MG63 (cell line): ENCODE data around the gene TMTC4. TPM values are rescaled to one million over a fixed set of nuclear protein-coding genes. Genes with fewer than 3 reads are reported as not detected.

ENCODE experiments used
- DNase-seq: peaks from one replicate; pipeline ENCODE4 v3.0.0-alpha.2; 2020
- H3K27me3 ChIP-seq: fragments of 250-450 bp; sonication (Bioruptor Pico); 2 replicates; pipeline ENCODE4 v1.5.1; 2020; ENCODE audit warnings: mild to moderate bottlenecking, moderate library complexity
- H3K36me3 ChIP-seq: fragments of 250-450 bp; sonication (Bioruptor Pico); 2 replicates; pipeline ENCODE4 v1.5.1; 2020; ENCODE audit warnings: mild to moderate bottlenecking, moderate library complexity
- H3K4me3 ChIP-seq: fragments of 250-450 bp; sonication (Bioruptor Pico); 2 replicates; pipeline ENCODE4 v1.5.1; 2020; ENCODE audit warnings: mild to moderate bottlenecking, moderate library complexity
- H3K9me3 ChIP-seq: fragments of 250-450 bp; sonication (Bioruptor Pico); 2 replicates; pipeline ENCODE4 v1.5.1; 2020; ENCODE audit warnings: mild to moderate bottlenecking, moderate library complexity
- total RNA-seq: library from RNA; depleted of rRNA; stranded (reverse); fragments of >200 nt; shearing (Covaris generic); gene quantifications from 2 replicates; pipeline ENCODE4 v1.2.3, GENCODE V29; 2014; ENCODE audit warnings: low replicate concordance

TMTC4 gene
- total RNA-seq, 1 experiment from 2014 or later, result 8.9 TPM

DNA sequence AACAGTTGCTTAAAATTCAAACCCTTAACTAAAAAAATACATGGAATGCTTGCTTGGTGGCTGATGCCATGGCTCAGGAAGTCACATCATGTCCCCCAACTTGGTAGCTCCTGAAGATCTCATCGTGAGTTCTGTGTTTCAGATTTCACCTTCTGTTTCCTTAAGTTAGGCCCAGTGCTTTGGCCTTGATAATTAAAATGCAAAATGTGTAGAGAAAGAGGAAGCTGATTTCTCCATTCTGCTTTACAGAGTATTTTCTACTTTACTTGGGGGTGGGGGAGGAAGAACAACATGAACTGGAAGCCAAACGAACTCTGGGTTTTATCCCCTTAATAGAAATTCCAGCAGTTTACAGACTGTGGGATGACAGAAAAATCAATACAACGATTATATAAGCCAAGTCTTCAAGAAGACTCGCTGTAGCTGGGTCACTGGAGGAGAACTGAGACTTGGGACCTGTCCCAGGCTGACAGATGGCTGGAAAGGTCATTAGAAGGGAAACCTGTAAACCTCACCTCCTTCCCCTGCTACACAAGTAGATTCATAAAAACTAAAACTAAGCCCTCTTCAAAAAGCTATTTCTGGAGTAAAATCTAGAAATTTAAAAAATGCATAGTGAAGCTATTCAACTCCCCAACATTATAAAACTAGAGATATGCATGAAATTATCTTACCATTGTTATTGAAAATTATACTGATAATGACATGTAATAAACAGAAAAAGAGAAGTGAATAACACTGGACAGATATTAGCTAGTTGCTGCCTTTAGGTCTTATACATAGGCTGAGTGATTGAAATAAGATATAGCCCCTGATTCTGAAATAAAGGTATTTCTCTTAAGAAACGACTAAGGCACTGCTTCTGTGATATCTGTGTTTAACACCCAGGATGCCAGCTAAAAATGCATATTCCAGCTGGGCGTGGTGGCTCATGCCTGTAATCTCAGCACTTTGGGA is 63.9 kb downstream of the TMTC4 start:
- no peak for DNase-seq
- Histone ChIP-seq H3K36me3 (peaks cover 4% of the 10 kb centered on the region; the same call in 1 of the 2 replicates), H3K9me3 (no peaks in the 10 kb centered on the region), H3K4me3 (no peak overlapping the region), H3K27me3 (no peaks in the 10 kb centered on the region)

DNA sequence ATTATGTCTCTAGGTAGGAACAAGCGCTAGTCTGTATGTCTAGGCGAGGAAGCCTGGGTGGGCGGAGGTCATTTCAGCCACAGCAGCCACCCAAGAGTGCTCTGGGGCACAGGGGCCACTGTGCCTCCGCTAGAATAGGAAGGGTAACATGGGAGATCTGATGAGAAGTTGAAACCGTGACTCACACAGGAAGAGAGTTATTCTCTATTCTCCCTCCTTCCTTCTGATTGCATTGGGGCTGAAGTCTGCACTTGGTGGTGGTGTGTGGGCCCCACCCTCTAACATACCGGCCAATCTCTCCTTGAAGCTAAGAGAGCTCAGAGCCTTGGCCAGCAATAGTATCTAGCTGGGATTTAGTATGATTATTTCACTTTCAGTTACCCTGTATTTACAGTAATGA is 65.7 kb downstream of the TMTC4 start:
- no peak for DNase-seq
- no peaks in the 10 kb centered on the region for H3K27me3 ChIP-seq
- H3K36me3 ChIP-seq, result peaks cover 4% of the 10 kb centered on the region; the same call in 1 of the 2 replicates
- no peaks in the 10 kb centered on the region for H3K9me3 ChIP-seq
- H3K4me3 ChIP-seq, result no peak overlapping the region

DNA sequence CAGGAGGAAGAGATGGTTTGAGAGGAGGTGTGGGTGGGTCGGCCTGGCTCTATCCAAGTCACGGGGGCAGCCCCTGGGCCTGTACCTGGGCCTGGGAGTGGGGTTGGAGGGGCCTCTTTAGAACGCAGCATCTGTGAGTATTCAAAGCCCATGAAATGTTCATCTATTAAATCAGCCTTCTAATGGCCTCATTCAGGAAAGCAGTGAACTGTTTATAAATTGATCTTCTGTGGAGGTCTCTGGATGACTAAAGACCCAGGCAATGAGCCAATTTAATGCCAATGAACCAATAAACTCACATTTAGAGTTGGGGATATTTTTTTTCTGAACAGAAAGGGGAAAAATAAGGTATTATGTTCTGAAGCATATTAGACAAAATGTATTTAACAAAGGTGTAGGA is 66.1 kb downstream of the TMTC4 start:
- Histone ChIP-seq H3K36me3 (peaks cover 4% of the 10 kb centered on the region; the same call in 1 of the 2 replicates), H3K27me3 (no peaks in the 10 kb centered on the region), H3K9me3 (no peaks in the 10 kb centered on the region), H3K4me3 (no peak overlapping the region)
- no peak for DNase-seq

DNA sequence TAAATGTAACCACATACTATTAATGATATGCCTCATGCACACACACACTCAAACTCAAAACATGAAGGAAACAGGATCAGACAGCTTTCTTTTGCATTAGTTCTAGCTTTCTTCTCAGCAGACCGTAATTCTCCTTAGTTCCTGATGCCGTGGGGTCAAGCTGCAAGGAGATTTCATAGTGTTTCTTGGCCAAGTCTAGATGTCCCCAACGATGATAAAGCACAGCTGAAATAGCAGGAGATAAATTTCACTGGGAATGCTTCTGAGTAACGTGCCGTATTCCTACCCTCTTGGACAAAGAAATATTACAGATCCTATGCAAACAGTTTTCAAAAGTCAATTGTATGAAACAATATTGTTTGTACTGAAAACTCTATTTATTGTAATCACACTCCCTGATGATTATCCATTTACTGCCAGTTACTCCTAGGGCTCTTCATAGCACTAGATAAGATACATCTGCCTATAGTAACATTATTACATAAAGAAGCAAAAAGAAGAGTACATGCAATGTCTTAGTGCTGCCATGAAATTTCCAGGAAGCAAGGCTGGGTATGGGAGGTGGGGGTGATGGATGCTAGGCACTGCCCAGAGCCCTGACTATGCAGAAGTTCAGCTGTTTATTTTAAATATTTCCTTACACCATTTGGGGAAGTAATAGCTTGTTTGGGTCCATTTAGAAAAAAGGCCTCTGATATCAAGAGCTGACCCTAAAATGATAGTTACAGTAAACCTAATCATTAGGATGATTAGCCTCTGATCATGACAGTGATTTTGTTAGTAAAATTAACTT is 69.5 kb downstream of the TMTC4 start:
- peaks cover 2% of the 10 kb centered on the region; the same call in 1 of the 2 replicates for H3K36me3 ChIP-seq
- no peak for DNase-seq
- H3K9me3 ChIP-seq, result no peaks in the 10 kb centered on the region
- H3K4me3 ChIP-seq, result no peak overlapping the region
- H3K27me3 ChIP-seq, result no peaks in the 10 kb centered on the region

DNA sequence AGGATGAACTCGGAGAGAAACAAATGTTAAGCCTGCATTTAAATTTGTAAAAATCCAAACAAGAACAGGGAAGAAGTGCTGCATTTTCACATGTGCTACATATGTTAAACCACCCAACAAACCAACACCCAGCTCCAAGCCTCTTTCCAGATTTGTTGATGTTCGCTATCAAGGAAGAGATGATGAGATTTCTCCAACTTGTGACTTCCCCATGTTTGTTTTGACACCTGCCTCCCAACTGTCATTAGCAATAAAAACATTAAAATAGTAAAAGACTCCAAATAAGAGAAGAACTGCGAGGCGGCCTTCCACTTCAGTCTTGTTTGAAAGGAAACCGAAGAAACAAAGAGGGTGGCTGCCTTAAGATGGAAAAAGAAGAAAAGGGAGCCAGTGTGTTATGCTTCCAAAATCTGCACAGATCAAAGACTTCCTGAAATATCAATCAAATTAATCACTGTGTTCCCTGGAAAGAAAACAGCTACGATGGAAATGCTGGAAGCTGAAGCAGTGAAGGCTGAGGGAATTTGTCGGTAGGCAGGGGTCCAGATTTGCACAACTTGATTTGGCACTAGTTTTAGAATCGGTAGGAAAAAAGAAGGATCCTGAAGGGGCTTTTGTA is 72.0 kb downstream of the TMTC4 start:
- Histone ChIP-seq H3K27me3 (no peaks in the 10 kb centered on the region), H3K4me3 (no peak overlapping the region), H3K9me3 (no peaks in the 10 kb centered on the region), H3K36me3 (no peaks in the 10 kb centered on the region)
- no peak for DNase-seq

DNA sequence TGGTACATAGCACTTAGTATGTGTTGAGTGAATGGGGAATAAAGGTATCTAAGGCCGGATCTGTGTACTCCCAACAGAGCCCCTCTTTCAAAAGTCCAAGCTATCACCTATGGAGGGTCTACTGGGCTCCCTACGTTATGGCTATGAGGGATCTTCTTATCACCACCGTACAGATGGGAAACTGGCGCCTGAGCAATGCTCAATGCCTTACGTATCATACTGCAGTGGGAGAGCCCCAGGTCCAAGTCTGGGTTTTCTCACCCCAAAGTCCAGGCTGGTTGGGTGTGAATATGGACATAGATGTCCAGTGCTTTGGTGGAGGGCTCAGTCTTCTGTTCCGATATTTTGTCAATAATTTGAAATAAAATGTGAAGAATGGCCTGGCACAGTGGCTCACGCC is 72.9 kb downstream of the TMTC4 start:
- no peaks in the 10 kb centered on the region for H3K36me3 ChIP-seq
- DNase-seq, result no peak
- no peaks in the 10 kb centered on the region for H3K9me3 ChIP-seq
- no peak overlapping the region for H3K4me3 ChIP-seq
- no peaks in the 10 kb centered on the region for H3K27me3 ChIP-seq

DNA sequence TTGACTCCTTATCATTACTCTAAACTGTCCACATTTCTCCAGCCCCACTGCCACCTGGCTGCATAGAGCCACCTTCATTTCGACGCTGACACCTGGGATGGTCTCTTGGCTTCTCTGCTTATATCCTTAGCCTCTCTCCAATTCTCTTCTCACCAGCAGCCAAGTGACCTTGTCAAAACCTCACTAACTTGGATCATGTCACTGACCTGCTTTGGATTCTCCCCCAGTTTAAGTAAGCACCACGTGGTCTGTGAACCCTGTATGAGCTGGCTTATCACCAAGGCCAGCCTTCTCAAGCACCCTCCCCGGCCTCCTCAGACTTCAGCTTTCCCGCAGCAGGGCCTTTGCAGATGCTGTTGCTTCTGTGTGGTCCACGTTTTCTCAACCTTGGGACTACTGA is 73.7 kb downstream of the TMTC4 start:
- Histone ChIP-seq H3K36me3 (no peaks in the 10 kb centered on the region), H3K27me3 (no peaks in the 10 kb centered on the region), H3K9me3 (no peaks in the 10 kb centered on the region), H3K4me3 (no peak overlapping the region)
- no peak for DNase-seq

DNA sequence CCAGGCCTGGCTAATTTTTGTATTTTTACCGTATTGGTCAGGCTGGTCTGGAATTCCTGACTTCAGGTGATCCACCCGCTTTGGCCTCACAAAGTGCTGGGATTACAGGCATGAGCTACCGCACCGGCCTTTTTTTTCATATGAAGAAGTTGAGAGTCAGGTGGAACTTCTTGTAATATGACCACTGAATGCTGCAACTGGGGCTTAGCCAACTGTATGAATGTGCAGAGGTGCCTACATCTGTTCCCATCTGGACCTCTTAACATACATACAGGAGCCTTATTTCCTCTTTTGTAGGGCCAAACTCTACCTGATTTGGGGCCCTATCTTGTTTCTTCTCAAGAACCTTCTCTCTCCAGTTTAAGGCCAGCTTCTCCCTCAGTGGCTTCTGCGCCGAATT is 74.1 kb downstream of the TMTC4 start:
- no peaks in the 10 kb centered on the region for H3K9me3 ChIP-seq
- no peaks in the 10 kb centered on the region for H3K36me3 ChIP-seq
- DNase-seq, result no peak
- no peaks in the 10 kb centered on the region for H3K27me3 ChIP-seq
- no peak overlapping the region for H3K4me3 ChIP-seq

DNA sequence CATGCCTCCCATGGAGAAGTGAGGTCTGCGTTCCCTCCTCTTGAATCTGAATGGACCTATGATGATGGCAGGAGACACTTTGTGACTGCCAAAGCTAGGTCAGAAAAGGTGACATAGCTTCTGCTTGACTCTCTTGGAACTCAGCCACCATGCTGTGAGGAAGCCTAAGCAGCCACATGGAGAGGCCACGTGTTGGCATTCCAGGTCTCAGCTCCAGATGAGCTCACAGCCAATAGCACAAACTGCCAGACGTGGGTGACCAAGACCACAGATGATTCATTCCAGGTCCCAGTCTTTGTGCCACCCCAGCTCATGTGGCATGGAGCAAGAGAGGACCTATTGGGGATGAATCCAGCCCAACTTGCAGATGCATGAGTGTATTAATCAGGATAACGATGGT is 77.3 kb downstream of the TMTC4 start:
- DNase-seq, result peak; percentile 60
- Histone ChIP-seq H3K27me3 (no peaks in the 10 kb centered on the region), H3K36me3 (no peaks in the 10 kb centered on the region)

DNA sequence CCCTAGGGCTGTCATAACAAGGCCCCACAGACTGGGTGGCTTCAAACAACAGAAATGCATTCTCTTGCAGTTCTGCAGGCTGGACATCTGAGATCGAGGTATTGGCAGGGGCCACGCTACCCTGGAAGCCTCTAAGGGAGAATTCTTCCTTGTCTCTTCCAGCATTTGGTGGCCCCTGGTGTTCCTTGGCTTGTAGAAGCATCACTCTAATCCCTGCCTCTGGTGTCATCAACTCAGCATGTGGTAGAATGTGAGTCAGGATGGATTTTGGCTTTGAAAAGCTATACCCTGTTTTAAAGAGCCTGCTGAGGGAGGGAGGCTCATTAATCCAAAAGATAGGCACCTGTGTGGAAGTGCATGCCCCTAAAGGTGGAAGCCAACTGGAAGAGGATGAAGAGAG is 78.1 kb downstream of the TMTC4 start:
- Histone ChIP-seq H3K4me3 (no peak overlapping the region), H3K9me3 (no peaks in the 10 kb centered on the region)
- peak; percentile 72 for DNase-seq

More for the DNA sequence above, 77.3 kb downstream of the TMTC4 start:
- no peak overlapping the region for H3K4me3 ChIP-seq
- no peaks in the 10 kb centered on the region for H3K9me3 ChIP-seq

DNA sequence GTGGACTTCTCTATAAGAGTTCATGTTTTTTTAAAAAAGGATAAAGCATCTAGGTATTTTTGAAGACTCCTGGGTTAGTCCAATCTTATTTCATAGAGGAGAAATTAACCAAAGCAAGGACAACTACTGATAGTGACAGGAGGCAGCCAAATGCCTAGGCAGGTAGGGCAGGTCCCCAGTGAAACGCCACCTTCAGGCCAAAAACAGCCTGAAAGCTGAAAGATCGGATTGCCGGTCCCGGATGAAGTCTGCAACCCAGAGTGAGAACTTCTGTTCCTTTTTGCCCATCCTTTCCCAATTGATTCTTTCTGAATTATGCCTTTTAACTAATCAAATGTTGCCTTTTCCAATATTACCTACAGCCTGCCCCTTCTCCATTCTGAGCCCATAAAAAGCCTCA is 79.9 kb downstream of the TMTC4 start:
- H3K36me3 ChIP-seq, result no peaks in the 10 kb centered on the region
- DNase-seq, result no peak
- no peak overlapping the region for H3K4me3 ChIP-seq
- no peaks in the 10 kb centered on the region for H3K27me3 ChIP-seq
- H3K9me3 ChIP-seq, result no peaks in the 10 kb centered on the region

More for the DNA sequence above, 78.1 kb downstream of the TMTC4 start:
- H3K36me3 ChIP-seq, result no peaks in the 10 kb centered on the region
- no peaks in the 10 kb centered on the region for H3K27me3 ChIP-seq

DNA sequence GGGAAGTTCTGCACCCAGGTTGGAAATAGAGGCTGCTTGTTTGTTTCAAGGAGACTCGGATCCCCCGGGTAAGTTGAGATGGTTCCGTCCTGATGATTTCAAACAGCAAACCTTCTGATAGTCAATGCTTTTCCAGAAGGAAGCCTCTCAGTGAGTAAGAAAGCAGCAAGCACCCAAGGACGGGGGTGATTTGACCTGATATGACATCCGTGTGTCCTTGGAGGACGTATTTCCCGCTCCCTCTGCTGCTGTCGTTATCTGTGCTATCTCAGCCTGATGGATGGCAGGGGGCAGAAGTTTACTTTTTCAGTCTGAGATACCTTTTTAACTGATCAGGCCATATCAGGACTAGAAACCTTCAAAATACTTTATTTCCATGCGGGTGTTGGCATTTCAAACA is 80.3 kb downstream of the TMTC4 start:
- Histone ChIP-seq H3K36me3 (no peaks in the 10 kb centered on the region), H3K27me3 (no peaks in the 10 kb centered on the region), H3K4me3 (no peak overlapping the region), H3K9me3 (no peaks in the 10 kb centered on the region)
- no peak for DNase-seq

DNA sequence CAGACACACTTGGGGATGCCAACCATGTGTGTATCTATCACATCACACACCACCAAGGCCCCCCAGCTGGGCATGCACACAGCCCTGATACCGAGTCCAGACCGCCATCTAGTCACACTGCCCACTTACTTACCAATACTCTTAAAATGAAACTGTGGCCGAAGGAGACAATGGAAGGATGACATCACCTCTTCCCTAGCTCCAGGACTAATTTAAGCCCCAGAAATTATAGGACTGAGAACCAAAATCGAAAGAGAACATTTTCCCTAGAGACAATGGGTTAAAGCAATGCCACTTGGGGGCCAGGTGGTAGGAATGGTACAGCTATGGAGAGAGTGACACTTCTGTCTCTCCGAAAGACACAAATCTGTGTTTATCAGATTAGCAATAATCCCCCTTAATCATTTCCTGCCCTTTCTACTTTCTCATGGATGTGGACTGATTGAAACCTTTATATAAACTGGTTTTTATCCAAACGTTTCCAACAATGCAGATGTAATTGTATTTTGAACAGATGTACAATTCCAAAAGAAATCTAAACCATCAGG is 85.3 kb downstream of the TMTC4 start:
- H3K4me3 ChIP-seq, result 0 out of 2 replicates have a peak overlapping the region, but pooled peaks have one; percentile 12
- no peak for DNase-seq
- H3K27me3 ChIP-seq, result no peaks in the 10 kb centered on the region
- no peaks in the 10 kb centered on the region for H3K9me3 ChIP-seq
- no peaks in the 10 kb centered on the region for H3K36me3 ChIP-seq

DNA sequence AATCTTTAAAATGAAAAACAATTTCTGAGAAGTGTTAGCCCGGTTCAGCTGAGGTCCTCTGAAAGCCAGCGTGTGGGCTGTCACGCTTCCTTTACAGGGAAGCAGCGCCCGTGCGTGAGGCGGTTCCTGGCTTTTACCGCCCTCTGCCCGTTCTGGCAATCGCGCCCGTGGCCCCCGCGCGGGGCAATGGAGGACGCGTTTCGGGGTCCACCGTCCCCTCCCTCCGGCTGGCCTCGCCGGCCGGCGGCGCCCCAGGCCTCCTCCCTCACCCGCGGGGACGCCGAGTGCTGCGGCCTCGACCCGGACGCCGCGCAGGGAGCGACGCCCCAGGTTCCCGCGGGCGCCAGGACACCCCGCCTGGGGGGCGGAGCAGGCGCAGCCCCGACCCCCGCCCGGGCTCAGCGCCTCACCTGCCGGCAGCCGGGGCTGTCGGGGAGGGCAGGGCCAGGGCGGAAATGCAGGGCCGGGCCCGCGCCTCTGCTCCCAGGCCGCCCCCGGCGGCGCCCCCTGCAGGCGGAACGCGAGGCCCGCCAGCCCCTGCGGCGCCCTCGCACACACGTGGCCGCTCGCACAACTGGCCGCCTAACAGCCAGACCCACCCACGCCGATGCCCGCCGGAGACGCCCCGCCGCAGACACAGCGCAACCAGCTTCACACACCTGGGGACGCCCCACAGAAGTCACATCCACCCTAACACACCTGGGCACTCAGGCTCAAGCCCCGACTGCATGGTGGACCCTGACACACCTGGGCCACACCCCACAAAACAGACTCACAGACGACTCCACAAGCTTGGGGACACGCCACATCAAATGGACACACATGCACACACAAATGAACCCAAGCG is 86.0 kb downstream of the TMTC4 start, which contains the start of gene GGACT:
GGACT (minus strand) TSS at position 459 of the 847 bp plus-strand sequence. CDS start 56,198 bp downstream, outside the sequence.
- no peaks in the 10 kb centered on the region for H3K27me3 ChIP-seq
- peak; percentile 74 for DNase-seq
- H3K4me3 ChIP-seq, result peak within 1 kb of the TSS; percentile 46
- no peaks in the 10 kb centered on the region for H3K36me3 ChIP-seq
- no peaks in the 10 kb centered on the region for H3K9me3 ChIP-seq

DNA sequence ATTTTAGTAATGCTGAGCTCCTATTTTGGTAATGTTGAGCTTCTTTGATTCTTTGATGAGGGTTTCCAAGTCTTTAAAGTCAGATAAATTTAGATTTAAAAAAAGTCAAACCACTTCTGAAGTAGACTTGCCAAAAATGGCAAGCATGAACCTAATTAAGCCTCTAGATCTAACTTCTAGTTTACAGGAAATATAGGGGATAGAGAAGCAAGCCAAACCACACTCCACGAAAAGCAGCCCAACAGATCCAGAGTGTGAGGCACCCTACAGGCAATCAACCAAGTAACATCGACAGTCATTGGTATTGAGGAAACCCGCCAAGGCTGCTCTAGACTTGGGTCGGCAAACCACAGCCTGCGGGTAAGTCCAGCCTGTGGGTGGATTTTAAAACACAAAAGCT is 89.7 kb downstream of the TMTC4 start:
- 0 out of 2 replicates have a peak, but pooled peaks cover 2% of the 10 kb centered on the region for H3K9me3 ChIP-seq
- H3K4me3 ChIP-seq, result no peak overlapping the region
- H3K27me3 ChIP-seq, result no peaks in the 10 kb centered on the region
- no peaks in the 10 kb centered on the region for H3K36me3 ChIP-seq
- DNase-seq, result peak; percentile 84

DNA sequence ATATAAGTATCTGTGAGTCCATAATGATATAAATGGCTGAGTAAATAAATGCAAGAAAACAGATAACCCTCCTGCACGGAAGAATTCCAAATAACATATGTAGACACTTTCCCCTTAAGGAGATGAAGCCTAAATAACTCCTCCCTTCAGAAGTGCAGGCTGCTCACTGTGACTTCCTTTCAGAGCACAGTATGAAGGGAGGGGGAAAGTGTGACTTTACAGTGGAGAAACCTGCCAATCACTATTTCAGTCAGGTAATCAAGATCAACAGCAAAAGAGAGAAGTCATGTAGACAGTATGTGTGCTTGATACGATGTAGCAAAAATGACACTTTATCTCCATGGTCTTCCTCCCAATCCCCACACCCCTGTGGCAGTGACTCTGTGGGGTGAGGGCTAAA is 93.1 kb downstream of the TMTC4 start:
- H3K36me3 ChIP-seq, result no peaks in the 10 kb centered on the region

More for the DNA sequence above, 93.1 kb downstream of the TMTC4 start:
- H3K27me3 ChIP-seq, result no peaks in the 10 kb centered on the region
- H3K9me3 ChIP-seq, result 0 out of 2 replicates have a peak, but pooled peaks cover 2% of the 10 kb centered on the region
- DNase-seq, result no peak
- H3K4me3 ChIP-seq, result no peak overlapping the region
